Ascending aorta (tissue), 2 donors: Measurements from ENCODE around the gene GREM2. TPM values are rescaled to one million over a fixed set of nuclear protein-coding genes. Genes with fewer than 3 reads are reported as not detected.

ENCODE experiments used
- DNase-seq, 2 donors: peaks; one replicate each; pipeline ENCODE4 v3.0.0-alpha.2; 2019; ENCODE audit warnings: low spot score in 2 of 2
- H3K27ac ChIP-seq, 2 donors: fragments of 200-600 bp; sonication (generic); one replicate each; pipeline ENCODE4 v1.5.1; 2016 to 2017; ENCODE audit warnings: mild to moderate bottlenecking in 1 of 2
- H3K27me3 ChIP-seq: fragments of 200-600 bp; sonication (generic); one replicate; pipeline ENCODE4 v1.5.1; 2017
- H3K36me3 ChIP-seq, 2 donors: fragments of 200-600 bp; sonication (generic); one replicate each; pipeline ENCODE4 v1.5.1; 2016
- H3K4me1 ChIP-seq, 2 donors: fragments of 200-600 bp; sonication (generic); one replicate each; pipeline ENCODE4 v1.5.1; 2016 to 2017; ENCODE audit warnings: mild to moderate bottlenecking in 1 of 2
- H3K4me3 ChIP-seq, 2 donors: fragments of 200-600 bp; sonication (generic); one replicate each; pipeline ENCODE4 v1.5.1; 2016 to 2017; ENCODE audit warnings: mild to moderate bottlenecking in 1 of 2
- H3K9me3 ChIP-seq, 2 donors: fragments of 200-600 bp; sonication (generic); one replicate each; pipeline ENCODE4 v1.5.1; 2016
- CTCF ChIP-seq, 3 experiments: fragments of 200-600 bp in 2 of 3; fragments of 450-650 bp in 1 of 3; sonication (generic) in 2 of 3; IDR thresholded peaks; one replicate each; pipeline ENCODE4 v1.5.1; 2016 to 2019; ENCODE audit warnings: antibody characterized with exemption in 3 of 3, mild to moderate bottlenecking in 1 of 3, moderate library complexity in 1 of 3
- intact Hi-C: fragments of 100-400 bp; cut with DNase I; formaldehyde crosslinking; loops from one replicate; pipeline ENCODE4 v1.15.1; 2023
- total RNA-seq: library from RNA; depleted of rRNA; stranded (reverse); fragments of >200 nt; gene quantifications from one replicate; pipeline ENCODE4 v1.1.0, GENCODE V29; 2016

Gene GREM2
- total RNA-seq, 1 donor from 2014 or later, result not detected

GRCh38 chr1:240562111-240562590, 49.8 kb downstream of the GREM2 start:
- H3K27ac ChIP-seq, result no peak overlapping the region
- intact Hi-C loops, result no loop called here
- no peaks in the 10 kb centered on the region for H3K4me1 ChIP-seq
- no peaks in the 10 kb centered on the region for H3K36me3 ChIP-seq
- TF ChIP-seq CTCF (IDR thresholded peaks at IDR 0.05), result no peak
- no peak for DNase-seq
- no peaks in the 10 kb centered on the region for H3K9me3 ChIP-seq
- H3K27me3 ChIP-seq, result no peaks in the 10 kb centered on the region
- no peak overlapping the region for H3K4me3 ChIP-seq

GRCh38 chr1:240559781-240560180, 52.2 kb downstream of the GREM2 start:
- DNase-seq, result no peak
- intact Hi-C loops, result no loop called here
- TF ChIP-seq CTCF (IDR thresholded peaks at IDR 0.05), result no peak
- no peaks in the 10 kb centered on the region for H3K27me3 ChIP-seq
- no peaks in the 10 kb centered on the region for H3K9me3 ChIP-seq
- H3K27ac ChIP-seq, result no peak overlapping the region
- no peaks in the 10 kb centered on the region for H3K36me3 ChIP-seq
- no peak overlapping the region for H3K4me3 ChIP-seq
- H3K4me1 ChIP-seq, result no peaks in the 10 kb centered on the region

GRCh38 chr1:240555524-240555923, 56.4 kb downstream of the GREM2 start:
- no peaks in the 10 kb centered on the region for H3K9me3 ChIP-seq
- DNase-seq, result no peak
- no peaks in the 10 kb centered on the region for H3K27me3 ChIP-seq
- no peaks in the 10 kb centered on the region for H3K4me1 ChIP-seq
- no peak overlapping the region for H3K27ac ChIP-seq
- TF ChIP-seq CTCF (IDR thresholded peaks at IDR 0.05), result no peak
- intact Hi-C loops, result no loop called here
- H3K4me3 ChIP-seq, result no peak overlapping the region
- no peaks in the 10 kb centered on the region for H3K36me3 ChIP-seq

- no peak for TF ChIP-seq CTCF (IDR thresholded peaks at IDR 0.05)
- Histone ChIP-seq H3K27ac (no peak overlapping the region), H3K9me3 (no peaks in the 10 kb centered on the region), H3K4me1 (no peaks in the 10 kb centered on the region), H3K27me3 (no peaks in the 10 kb centered on the region), H3K36me3 (no peaks in the 10 kb centered on the region), H3K4me3 (no peak overlapping the region)
- intact Hi-C loops, result no loop called here
- DNase-seq, result no peak
Observed at GRCh38 chr1:240553351-240553750, 58.6 kb downstream of the GREM2 start.

GRCh38 chr1:240539769-240540414, 72.1 kb downstream of the GREM2 start:
- Histone ChIP-seq H3K4me3 (no peak overlapping the region), H3K27me3 (no peaks in the 10 kb centered on the region), H3K36me3 (no peaks in the 10 kb centered on the region), H3K27ac (no peak overlapping the region), H3K9me3 (no peaks in the 10 kb centered on the region), H3K4me1 (no peaks in the 10 kb centered on the region)
- TF ChIP-seq CTCF (IDR thresholded peaks at IDR 0.05), result no peak
- DNase-seq, result no peak
- intact Hi-C loops, result no loop called here
